GM06990 (cell line): ENCODE data around the gene TH.

Experiments
- DNase-seq: peaks from one replicate; pipeline ENCODE4 v3.0.0-alpha.2; 2011; ENCODE audit not compliant: insufficient read length; ENCODE audit errors: extremely low read depth
- H3K27me3 ChIP-seq: replicated peaks from 2 replicates; pipeline ENCODE4 v1.6.0; 2011; ENCODE audit warnings: low read length; ENCODE audit not compliant: control insufficient read depth, insufficient read depth
- H3K36me3 ChIP-seq: 2 replicates; pipeline ENCODE4 v1.5.1; 2011; ENCODE audit warnings: low read length; ENCODE audit not compliant: control insufficient read depth, insufficient read depth
- H3K4me3 ChIP-seq: replicated peaks from 2 replicates; pipeline ENCODE4 v1.5.1; 2011; ENCODE audit warnings: low read depth, mild to moderate bottlenecking, control low read depth, low read length
- CTCF ChIP-seq: IDR thresholded peaks from 2 replicates; pipeline ENCODE4 v1.5.1; 2011; ENCODE audit warnings: low read length, control low read depth, mild to moderate bottlenecking, inconsistent platforms; ENCODE audit not compliant: insufficient read depth, poor library complexity, severe bottlenecking

Gene TH

GRCh38 chr11:2205981-2206690, 34.5 kb upstream of the TH start:
- TF ChIP-seq CTCF, result no peak
- DNase-seq, result no peak
- H3K27me3 ChIP-seq, result no peaks in the 10 kb centered on the region; the same call in 1 of the 2 replicates

GRCh38 chr11:2205214-2205720, 33.7 kb upstream of the TH start:
- H3K36me3 ChIP-seq, result no peaks in the 10 kb centered on the region
- no peak overlapping the region for H3K4me3 ChIP-seq
- no peaks in the 10 kb centered on the region; the same call in 1 of the 2 replicates for H3K27me3 ChIP-seq
- no peak for TF ChIP-seq CTCF
- no peak for DNase-seq

More at GRCh38 chr11:2205981-2206690, 34.5 kb upstream of the TH start:
- Histone ChIP-seq H3K4me3 (no peak overlapping the region), H3K36me3 (no peaks in the 10 kb centered on the region)

- no peak for TF ChIP-seq CTCF
- no peak for DNase-seq
- H3K27me3 ChIP-seq, result no peaks in the 10 kb centered on the region; the same call in 1 of the 2 replicates
- no peaks in the 10 kb centered on the region for H3K36me3 ChIP-seq
- H3K4me3 ChIP-seq, result no peak overlapping the region
Measured at GRCh38 chr11:2204361-2205213, 33.0 kb upstream of the TH start.

- no peak for TF ChIP-seq CTCF
- H3K27me3 ChIP-seq, result no peaks in the 10 kb centered on the region; the same call in 1 of the 2 replicates
- no peak for DNase-seq
- no peaks in the 10 kb centered on the region for H3K36me3 ChIP-seq
- no peak overlapping the region for H3K4me3 ChIP-seq
Measured at GRCh38 chr11:2203440-2204259, 32.0 kb upstream of the TH start.

- DNase-seq, result no peak
- Histone ChIP-seq H3K27me3 (no peaks in the 10 kb centered on the region; the same call in 1 of the 2 replicates), H3K4me3 (no peak overlapping the region), H3K36me3 (no peaks in the 10 kb centered on the region)
- no peak for TF ChIP-seq CTCF
Measured at GRCh38 chr11:2202900-2203439, 31.4 kb upstream of the TH start.
